ENCODE data around the gene MTHFR. TPM values are rescaled to one million over a fixed set of nuclear protein-coding genes. Genes with fewer than 3 reads are reported as not detected.

The MTHFR gene
- total RNA-seq, 1 experiment from 2014 or later: 18.2 TPM

DNA sequence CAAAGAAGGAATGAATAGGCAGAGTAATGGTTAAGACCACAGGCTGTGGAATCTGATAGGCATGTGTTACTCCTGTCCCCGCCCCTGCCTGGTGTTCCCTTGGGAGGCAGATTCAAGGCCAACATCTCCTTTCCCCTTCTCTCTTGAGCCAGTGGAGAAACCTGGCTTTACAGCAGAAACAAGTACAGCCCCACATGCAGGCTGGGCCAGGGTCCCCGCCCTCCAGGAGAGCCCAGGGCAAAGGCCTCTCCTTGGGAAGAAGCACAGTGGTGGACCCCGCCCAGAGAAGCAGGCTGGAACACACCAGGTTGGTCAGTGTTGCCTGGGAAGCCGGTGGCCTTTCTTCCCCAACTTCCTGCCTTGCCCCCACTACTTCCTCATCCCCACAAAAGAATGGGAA lies 36.9 kb downstream of the MTHFR start:
- Histone ChIP-seq H3K4ac (ENCODE audit: low read depth, low read length) (no peak overlapping the region), H4K8ac (replicated peaks; ENCODE audit: insufficient read length, low read depth, low read length) (no peak overlapping the region), H2BK15ac (ENCODE audit: low read depth, low read length) (no peak overlapping the region), H3K9me3 (ENCODE audit: control insufficient read depth, low read depth, low read length) (no peaks in the 10 kb centered on the region), H3K4me2 (ENCODE audit: insufficient read depth, insufficient read length, low read length) (no peak overlapping the region), H4K91ac (ENCODE audit: insufficient read length, low read depth, low read length) (no peak overlapping the region), H3K79me2 (ENCODE audit: insufficient read depth, low read length) (no peaks in the 10 kb centered on the region), H3K27me3 (ENCODE audit: insufficient read depth, low read length) (no peaks in the 10 kb centered on the region), H4K20me1 (ENCODE audit: control insufficient read depth, insufficient read depth, insufficient read length) (no peaks in the 10 kb centered on the region), H2BK5ac (ENCODE audit: insufficient read length, low read length) (no peak overlapping the region), H3K18ac (ENCODE audit: insufficient read length, low read depth, low read length) (no peak overlapping the region), H4K5ac (ENCODE audit: insufficient read length, low read depth, low read length) (no peak overlapping the region), H2BK120ac (ENCODE audit: low read depth, low read length, poor library complexity, severe bottlenecking) (no peak overlapping the region), H3K9ac (ENCODE audit: extremely low read depth, insufficient read length, low read length) (no peak overlapping the region), H3K56ac (ENCODE audit: insufficient read length, low read depth, low read length) (no peak overlapping the region), H3T11ph (ENCODE audit: low read length) (no peak overlapping the region), H3K79me1 (ENCODE audit: insufficient read depth, low read depth, low read length, poor library complexity, severe bottlenecking) (no peaks in the 10 kb centered on the region), H2BK12ac (ENCODE audit: insufficient read length, low read depth, low read length) (no peak overlapping the region), H3K4me1 (ENCODE audit: insufficient read depth, low read length) (no peaks in the 10 kb centered on the region), H3K23me2 (ENCODE audit: insufficient read length, low read depth, low read length, poor library complexity, severe bottlenecking) (no peaks in the 10 kb centered on the region), H2AFZ (ENCODE audit: low read length) (no peak overlapping the region), H3K14ac (ENCODE audit: insufficient read depth, low read length) (no peak overlapping the region), H3K27ac (ENCODE audit: insufficient read length, low read depth, low read length) (no peak overlapping the region), H2BK20ac (ENCODE audit: low read depth, low read length, poor library complexity, severe bottlenecking) (no peak overlapping the region), H3K23ac (ENCODE audit: insufficient read length, low read depth, low read length) (no peak overlapping the region), H2AK5ac (ENCODE audit: insufficient read length, low read length) (no peak overlapping the region)
- Mint-ChIP-seq H3K4me3 (no peak overlapping the region), H3K9me3 (no peaks in the 10 kb centered on the region; a peak in 1 of 5 replicates), H3K36me3 (ENCODE audit: insufficient read depth in 1 of 3, low read depth in 3 of 3) (no peaks in the 10 kb centered on the region), H3K27me3 (ENCODE audit: low read depth) (peaks cover 28% of the 10 kb centered on the region), H3K27ac (no peak overlapping the region), H3K4me1 (peaks cover 0 to 3% of the 10 kb centered on the region in 2 experiments; a peak in 1 of 4 replicates)
- TF ChIP-seq, protein P1, sequence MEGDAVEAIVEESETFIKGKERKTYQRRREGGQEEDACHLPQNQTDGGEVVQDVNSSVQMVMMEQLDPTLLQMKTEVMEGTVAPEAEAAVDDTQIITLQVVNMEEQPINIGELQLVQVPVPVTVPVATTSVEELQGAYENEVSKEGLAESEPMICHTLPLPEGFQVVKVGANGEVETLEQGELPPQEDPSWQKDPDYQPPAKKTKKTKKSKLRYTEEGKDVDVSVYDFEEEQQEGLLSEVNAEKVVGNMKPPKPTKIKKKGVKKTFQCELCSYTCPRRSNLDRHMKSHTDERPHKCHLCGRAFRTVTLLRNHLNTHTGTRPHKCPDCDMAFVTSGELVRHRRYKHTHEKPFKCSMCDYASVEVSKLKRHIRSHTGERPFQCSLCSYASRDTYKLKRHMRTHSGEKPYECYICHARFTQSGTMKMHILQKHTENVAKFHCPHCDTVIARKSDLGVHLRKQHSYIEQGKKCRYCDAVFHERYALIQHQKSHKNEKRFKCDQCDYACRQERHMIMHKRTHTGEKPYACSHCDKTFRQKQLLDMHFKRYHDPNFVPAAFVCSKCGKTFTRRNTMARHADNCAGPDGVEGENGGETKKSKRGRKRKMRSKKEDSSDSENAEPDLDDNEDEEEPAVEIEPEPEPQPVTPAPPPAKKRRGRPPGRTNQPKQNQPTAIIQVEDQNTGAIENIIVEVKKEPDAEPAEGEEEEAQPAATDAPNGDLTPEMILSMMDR (conservative IDR thresholded peaks at IDR 0.05): no peak
- WGBS (ENCODE audit: extremely low coverage, insufficient read length, low lambda C conversion rate): no CpG with 5 or more reads among the region's 4 CpGs
- no peak for DNase-seq
